HEK293 (cell line): ENCODE data around the gene DPF3.

Source experiments
- CTCF ChIA-PET: fragments of 350-600 bp; formaldehyde crosslinking; extraction: SDS; loops from one replicate; lab custom pipeline; 2021; ENCODE audit warnings: antibody characterized with exemption; lab: Yijun Ruan, JAX
- POLR2A ChIA-PET: fragments of 300-600 bp; formaldehyde crosslinking; extraction: SDS; loops from one replicate; lab custom pipeline; 2020; ENCODE audit warnings: antibody characterized with exemption, inconsistent platforms; lab: Yijun Ruan, JAX
- H3K27ac ChIP-seq: fragments of 200-500 bp; sonication (Bioruptor generic); 2 replicates; pipeline ENCODE4 v1.5.1; 2014; ENCODE audit warnings: low read depth, low read length, control low read depth, inconsistent platforms; ENCODE audit errors: extremely low read depth
- H3K36me3 ChIP-seq, 2 experiments: fragments of 200-500 bp in 1 of 2; sonication (Bioruptor generic) in 1 of 2; 1 replicate in 1 of 2; 2 replicates in 1 of 2; pipeline ENCODE4 v1.5.1; 2014 to 2017; ENCODE audit warnings: inconsistent platforms in 2 of 2, low read length in 2 of 2; ENCODE audit not compliant: control insufficient read depth in 2 of 2, insufficient read depth in 1 of 2
- H3K4me1 ChIP-seq: fragments of 200-500 bp; sonication (Bioruptor generic); 2 replicates; pipeline ENCODE4 v1.5.1; 2014; ENCODE audit warnings: mild to moderate bottlenecking, low read length, inconsistent platforms; ENCODE audit not compliant: control insufficient read depth, insufficient read depth
- H3K4me3 ChIP-seq: 2 replicates; pipeline ENCODE4 v1.5.1; 2011; ENCODE audit warnings: low read depth, mild to moderate bottlenecking, control low read depth, low read length, moderate library complexity
- H3K9me3 ChIP-seq: fragments of 200-500 bp; sonication (Bioruptor generic); 2 replicates; pipeline ENCODE4 v1.5.1; 2014; ENCODE audit warnings: low read depth, low read length, inconsistent platforms; ENCODE audit not compliant: control insufficient read depth, insufficient read depth
- EGR2 ChIP-seq: fragments of 450-650 bp; formaldehyde crosslinking; IDR thresholded peaks from 2 replicates; pipeline ENCODE4 v1.5.1; 2016; ENCODE audit warnings: low read depth, missing biosample characterization, missing genetic modification characterization
- GFI1B ChIP-seq: fragments of 450-650 bp; formaldehyde crosslinking; IDR thresholded peaks from 2 replicates; pipeline ENCODE4 v1.5.1; 2016; ENCODE audit warnings: missing biosample characterization, missing genetic modification characterization
- GLI2 ChIP-seq: fragments of 450-650 bp; formaldehyde crosslinking; IDR thresholded peaks from 2 replicates; pipeline ENCODE4; 2017; ENCODE audit warnings: missing biosample characterization, missing genetic modification characterization, low read depth, borderline replicate concordance
- HOXD13 ChIP-seq: sonication (generic); formaldehyde crosslinking; IDR thresholded peaks from 2 replicates; pipeline ENCODE4 v1.8.0; 2022; ENCODE audit warnings: missing genetic modification reagents, borderline replicate concordance
- KLF1 ChIP-seq: fragments of 450-650 bp; formaldehyde crosslinking; IDR thresholded peaks from 2 replicates; pipeline ENCODE4 v1.5.1; 2016; ENCODE audit warnings: missing biosample characterization, missing genetic modification characterization
- KLF9 ChIP-seq: fragments of 450-650 bp; formaldehyde crosslinking; IDR thresholded peaks from 2 replicates; pipeline ENCODE4 v1.5.1; 2016; ENCODE audit warnings: missing biosample characterization, missing genetic modification characterization, low read depth
- WT1 ChIP-seq: fragments of 450-650 bp; formaldehyde crosslinking; IDR thresholded peaks from 2 replicates; pipeline ENCODE4 v1.5.1; 2016; ENCODE audit warnings: missing biosample characterization, missing genetic modification characterization
- ZBTB1 ChIP-seq: fragments of 450-650 bp; formaldehyde crosslinking; IDR thresholded peaks from 2 replicates; pipeline ENCODE4 v1.5.1; 2016; ENCODE audit warnings: missing biosample characterization, missing genetic modification characterization
- ZFHX2 ChIP-seq: fragments of 450-650 bp; formaldehyde crosslinking; conservative IDR thresholded peaks from 2 replicates; pipeline ENCODE4 v1.5.1; 2016; ENCODE audit warnings: missing biosample characterization, missing genetic modification characterization
- ZNF114 ChIP-seq: fragments of 450-650 bp; formaldehyde crosslinking; IDR thresholded peaks from 2 replicates; pipeline ENCODE4 v1.5.0; 2017; ENCODE audit warnings: missing biosample characterization, missing genetic modification characterization
- ZNF121 ChIP-seq: fragments of 450-650 bp; formaldehyde crosslinking; IDR thresholded peaks from 2 replicates; pipeline ENCODE4 v1.5.1; 2016; ENCODE audit warnings: missing biosample characterization, missing genetic modification characterization
- ZNF132 ChIP-seq: fragments of 450-650 bp; formaldehyde crosslinking; IDR thresholded peaks from 2 replicates; pipeline ENCODE4 v1.5.1; 2017; ENCODE audit warnings: missing biosample characterization, missing genetic modification characterization, borderline replicate concordance
- ZNF202 ChIP-seq: fragments of 450-650 bp; formaldehyde crosslinking; IDR thresholded peaks from 2 replicates; pipeline ENCODE4 v1.5.1; 2016; ENCODE audit warnings: missing biosample characterization, missing genetic modification characterization, borderline replicate concordance
- ZNF221 ChIP-seq: fragments of 450-650 bp; formaldehyde crosslinking; IDR thresholded peaks from 2 replicates; pipeline ENCODE4 v1.5.1; 2017; ENCODE audit warnings: missing biosample characterization, missing genetic modification characterization, borderline replicate concordance
- ZNF292 ChIP-seq: fragments of 450-650 bp; formaldehyde crosslinking; IDR thresholded peaks from 2 replicates; pipeline ENCODE4 v1.5.1; 2016; ENCODE audit warnings: low read depth, missing biosample characterization, missing genetic modification characterization, borderline replicate concordance
- ZNF350 ChIP-seq: fragments of 450-650 bp; formaldehyde crosslinking; IDR thresholded peaks from 2 replicates; pipeline ENCODE4 v1.5.0; 2017; ENCODE audit warnings: missing biosample characterization, mild to moderate bottlenecking, missing genetic modification characterization
- ZNF37A ChIP-seq: fragments of 450-650 bp; IDR thresholded peaks from 2 replicates; pipeline ENCODE4 v1.5.1; 2018; ENCODE audit warnings: missing biosample characterization, missing genetic modification characterization
- ZNF423 ChIP-seq: fragments of 450-650 bp; formaldehyde crosslinking; IDR thresholded peaks from 2 replicates; pipeline ENCODE4 v1.5.1; 2016; ENCODE audit warnings: missing biosample characterization, missing genetic modification characterization
- ZNF555 ChIP-seq: fragments of 450-650 bp; formaldehyde crosslinking; conservative IDR thresholded peaks from 2 replicates; pipeline ENCODE4 v1.5.1; 2017; ENCODE audit warnings: missing biosample characterization, mild to moderate bottlenecking, missing genetic modification characterization, inconsistent platforms
- ZNF561 ChIP-seq: fragments of 450-650 bp; IDR thresholded peaks from 2 replicates; pipeline ENCODE4 v1.5.1; 2018; ENCODE audit warnings: missing biosample characterization, missing genetic modification characterization, borderline replicate concordance
- ZNF596 ChIP-seq: fragments of 450-650 bp; IDR thresholded peaks from 2 replicates; pipeline ENCODE4 v1.5.0; 2018; ENCODE audit warnings: missing biosample characterization, mild to moderate bottlenecking, missing genetic modification characterization, moderate library complexity
- ZNF654 ChIP-seq: fragments of 450-650 bp; formaldehyde crosslinking; IDR thresholded peaks from 2 replicates; pipeline ENCODE4 v1.5.1; 2016; ENCODE audit warnings: low read depth, missing biosample characterization, missing genetic modification characterization
- ZNF658 ChIP-seq: fragments of 450-650 bp; formaldehyde crosslinking; IDR thresholded peaks from 2 replicates; pipeline ENCODE4; 2016; ENCODE audit warnings: missing biosample characterization, missing genetic modification characterization
- TF ChIP-seq, protein P1 (sequence below): fragments of 450-650 bp; formaldehyde crosslinking; IDR thresholded peaks from 2 replicates; pipeline ENCODE4 v1.5.1; 2017; ENCODE audit warnings: missing biosample characterization, missing genetic modification characterization
- TF ChIP-seq, protein P2 (sequence below): fragments of 450-650 bp; IDR thresholded peaks from 2 replicates; pipeline ENCODE4 v1.5.1; 2018; ENCODE audit warnings: missing biosample characterization, missing genetic modification characterization
- TF ChIP-seq, protein P3 (sequence below): fragments of 450-650 bp; formaldehyde crosslinking; IDR thresholded peaks from 2 replicates; pipeline ENCODE4 v1.5.1; 2016; ENCODE audit warnings: missing biosample characterization, missing genetic modification characterization
- TF ChIP-seq, protein P4 (sequence below): fragments of 450-650 bp; IDR thresholded peaks from 2 replicates; pipeline ENCODE4 v1.5.1; 2018; ENCODE audit warnings: missing biosample characterization, mild to moderate bottlenecking, missing genetic modification characterization

Gene DPF3

DNA sequence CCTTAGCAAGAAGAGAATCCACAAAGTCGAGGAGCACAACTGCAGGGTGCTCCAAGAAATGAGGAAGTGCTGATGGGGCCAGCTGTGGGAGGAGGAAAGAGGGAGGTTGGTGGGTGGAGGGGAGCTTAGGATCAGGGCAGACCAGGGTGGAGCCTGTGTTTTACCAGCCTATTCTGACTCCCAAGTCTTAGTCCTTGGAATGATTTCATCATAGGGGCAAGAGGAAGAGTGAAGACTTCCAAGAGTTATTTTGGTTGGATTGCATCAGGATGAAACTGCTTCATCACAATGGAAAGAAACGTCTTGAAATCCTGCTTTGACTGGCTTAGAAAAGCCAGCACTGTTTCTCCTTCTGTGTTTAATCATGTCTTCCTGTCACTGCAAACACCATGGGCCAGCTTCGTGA is 194.0 kb downstream of the DPF3 start:
- TF ChIP-seq, protein P1, sequence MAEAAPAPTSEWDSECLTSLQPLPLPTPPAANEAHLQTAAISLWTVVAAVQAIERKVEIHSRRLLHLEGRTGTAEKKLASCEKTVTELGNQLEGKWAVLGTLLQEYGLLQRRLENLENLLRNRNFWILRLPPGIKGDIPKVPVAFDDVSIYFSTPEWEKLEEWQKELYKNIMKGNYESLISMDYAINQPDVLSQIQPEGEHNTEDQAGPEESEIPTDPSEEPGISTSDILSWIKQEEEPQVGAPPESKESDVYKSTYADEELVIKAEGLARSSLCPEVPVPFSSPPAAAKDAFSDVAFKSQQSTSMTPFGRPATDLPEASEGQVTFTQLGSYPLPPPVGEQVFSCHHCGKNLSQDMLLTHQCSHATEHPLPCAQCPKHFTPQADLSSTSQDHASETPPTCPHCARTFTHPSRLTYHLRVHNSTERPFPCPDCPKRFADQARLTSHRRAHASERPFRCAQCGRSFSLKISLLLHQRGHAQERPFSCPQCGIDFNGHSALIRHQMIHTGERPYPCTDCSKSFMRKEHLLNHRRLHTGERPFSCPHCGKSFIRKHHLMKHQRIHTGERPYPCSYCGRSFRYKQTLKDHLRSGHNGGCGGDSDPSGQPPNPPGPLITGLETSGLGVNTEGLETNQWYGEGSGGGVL (tag by site-specific recombination) = peak; percentile 32
- TF ChIP-seq ZFHX2 (peak; percentile 90), GLI2 (tag by site-specific recombination) (no peak), EGR2 (tag by site-specific recombination) (peak; percentile 76), ZNF132 (tag by site-specific recombination) (no peak), HOXD13 (no peak)
- TF ChIP-seq, protein P2, sequence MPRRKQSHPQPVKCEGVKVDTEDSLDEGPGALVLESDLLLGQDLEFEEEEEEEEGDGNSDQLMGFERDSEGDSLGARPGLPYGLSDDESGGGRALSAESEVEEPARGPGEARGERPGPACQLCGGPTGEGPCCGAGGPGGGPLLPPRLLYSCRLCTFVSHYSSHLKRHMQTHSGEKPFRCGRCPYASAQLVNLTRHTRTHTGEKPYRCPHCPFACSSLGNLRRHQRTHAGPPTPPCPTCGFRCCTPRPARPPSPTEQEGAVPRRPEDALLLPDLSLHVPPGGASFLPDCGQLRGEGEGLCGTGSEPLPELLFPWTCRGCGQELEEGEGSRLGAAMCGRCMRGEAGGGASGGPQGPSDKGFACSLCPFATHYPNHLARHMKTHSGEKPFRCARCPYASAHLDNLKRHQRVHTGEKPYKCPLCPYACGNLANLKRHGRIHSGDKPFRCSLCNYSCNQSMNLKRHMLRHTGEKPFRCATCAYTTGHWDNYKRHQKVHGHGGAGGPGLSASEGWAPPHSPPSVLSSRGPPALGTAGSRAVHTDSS = 0 out of 2 replicates have a peak, but pooled peaks have one; percentile 40
- no peaks in the 10 kb centered on the region for H3K9me3 ChIP-seq
- ChIA-PET POLR2A (no interaction called here), CTCF (no interaction called here)
- H3K4me3 ChIP-seq = no peak overlapping the region
- H3K27ac ChIP-seq = no peak overlapping the region
- no peaks in the 10 kb centered on the region for H3K4me1 ChIP-seq
- no peaks in the 10 kb centered on the region; a peak in 1 of 3 replicates for H3K36me3 ChIP-seq

DNA sequence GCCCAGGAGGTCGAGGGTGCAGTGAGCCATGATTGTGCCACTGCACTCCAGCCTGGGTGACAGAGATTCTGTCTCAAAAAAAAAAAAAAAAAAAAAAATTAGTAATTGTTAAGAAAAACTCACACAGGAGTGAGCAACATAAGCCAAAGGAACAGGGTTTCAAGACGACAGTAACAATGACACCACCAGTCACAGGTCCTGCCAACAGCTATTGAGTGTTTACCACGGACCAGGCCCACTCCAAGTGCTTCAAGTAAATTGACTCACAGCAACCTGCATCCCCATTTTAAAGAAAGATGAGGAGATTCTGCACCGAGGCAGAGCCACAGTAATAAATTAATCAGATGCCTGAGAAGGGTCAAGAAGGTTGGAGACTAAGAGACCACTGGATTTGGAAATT is 194.5 kb downstream of the DPF3 start:
- H3K4me1 ChIP-seq = no peaks in the 10 kb centered on the region
- H3K27ac ChIP-seq = no peak overlapping the region
- H3K36me3 ChIP-seq = no peaks in the 10 kb centered on the region; a peak in 1 of 3 replicates
- H3K9me3 ChIP-seq = no peaks in the 10 kb centered on the region
- H3K4me3 ChIP-seq = no peak overlapping the region
- ChIA-PET CTCF (no interaction called here), POLR2A (no interaction called here)
- no peak for TF ChIP-seq ZNF202 (tag by site-specific recombination)
- TF ChIP-seq WT1 (tag by site-specific recombination) = no peak
- no peak for TF ChIP-seq ZNF555 (tag by site-specific recombination)
- no peak for TF ChIP-seq ZNF654 (tag by site-specific recombination)
- no peak for TF ChIP-seq ZNF221 (tag by site-specific recombination)
- TF ChIP-seq GFI1B (tag by site-specific recombination) = no peak
- no peak for TF ChIP-seq ZNF114 (tag by site-specific recombination)
- TF ChIP-seq ZNF596 = no peak
- TF ChIP-seq ZNF423 (tag by site-specific recombination) = no peak
- no peak for TF ChIP-seq ZNF37A
- no peak for TF ChIP-seq ZNF561
- no peak for TF ChIP-seq ZNF121 (tag by site-specific recombination)
- TF ChIP-seq, protein P3, sequence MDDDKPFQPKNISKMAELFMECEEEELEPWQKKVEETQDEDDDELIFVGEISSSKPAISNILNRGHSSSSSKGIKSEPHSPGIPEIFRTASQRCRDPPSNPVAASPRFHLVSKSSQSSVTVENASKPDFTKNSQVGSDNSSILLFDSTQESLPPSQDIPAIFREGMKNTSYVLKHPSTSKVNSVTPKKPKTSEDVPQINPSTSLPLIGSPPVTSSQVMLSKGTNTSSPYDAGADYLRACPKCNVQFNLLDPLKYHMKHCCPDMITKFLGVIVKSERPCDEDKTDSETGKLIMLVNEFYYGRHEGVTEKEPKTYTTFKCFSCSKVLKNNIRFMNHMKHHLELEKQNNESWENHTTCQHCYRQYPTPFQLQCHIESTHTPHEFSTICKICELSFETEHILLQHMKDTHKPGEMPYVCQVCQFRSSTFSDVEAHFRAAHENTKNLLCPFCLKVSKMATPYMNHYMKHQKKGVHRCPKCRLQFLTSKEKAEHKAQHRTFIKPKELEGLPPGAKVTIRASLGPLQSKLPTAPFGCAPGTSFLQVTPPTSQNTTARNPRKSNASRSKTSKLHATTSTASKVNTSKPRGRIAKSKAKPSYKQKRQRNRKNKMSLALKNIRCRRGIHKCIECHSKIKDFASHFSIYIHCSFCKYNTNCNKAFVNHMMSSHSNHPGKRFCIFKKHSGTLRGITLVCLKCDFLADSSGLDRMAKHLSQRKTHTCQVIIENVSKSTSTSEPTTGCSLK (tag by site-specific recombination) = no peak
- TF ChIP-seq ZNF658 = no peak
- no peak for TF ChIP-seq ZNF350
- TF ChIP-seq KLF9 (tag by site-specific recombination) = no peak
- TF ChIP-seq ZNF292 (tag by site-specific recombination) = no peak
- TF ChIP-seq, protein P4, sequence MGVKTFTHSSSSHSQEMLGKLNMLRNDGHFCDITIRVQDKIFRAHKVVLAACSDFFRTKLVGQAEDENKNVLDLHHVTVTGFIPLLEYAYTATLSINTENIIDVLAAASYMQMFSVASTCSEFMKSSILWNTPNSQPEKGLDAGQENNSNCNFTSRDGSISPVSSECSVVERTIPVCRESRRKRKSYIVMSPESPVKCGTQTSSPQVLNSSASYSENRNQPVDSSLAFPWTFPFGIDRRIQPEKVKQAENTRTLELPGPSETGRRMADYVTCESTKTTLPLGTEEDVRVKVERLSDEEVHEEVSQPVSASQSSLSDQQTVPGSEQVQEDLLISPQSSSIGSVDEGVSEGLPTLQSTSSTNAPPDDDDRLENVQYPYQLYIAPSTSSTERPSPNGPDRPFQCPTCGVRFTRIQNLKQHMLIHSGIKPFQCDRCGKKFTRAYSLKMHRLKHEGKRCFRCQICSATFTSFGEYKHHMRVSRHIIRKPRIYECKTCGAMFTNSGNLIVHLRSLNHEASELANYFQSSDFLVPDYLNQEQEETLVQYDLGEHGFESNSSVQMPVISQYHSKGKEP (tag by site-specific recombination) = no peak
- TF ChIP-seq KLF1 (tag by site-specific recombination) = no peak
- TF ChIP-seq ZBTB1 (tag by site-specific recombination) = no peak
